Fibroblast of lung (primary cell): ENCODE results near the gene HIP1. TPM values are rescaled to one million over a fixed set of nuclear protein-coding genes. Genes with fewer than 3 reads are reported as not detected.
"Not testable (repeated sequence)": the region's sequence is repeated elsewhere in the genome, so short reads cannot be mapped to it uniquely, and the experiment has no call there.

ENCODE experiments used
- DNase-seq, 2 donors: peaks; one replicate each; pipeline versions ENCODE4 v3.0.0 to v3.0.0-alpha.2; 2010; ENCODE audit warnings: low read depth in 2 of 2
- H2AFZ ChIP-seq: 2 replicates; pipeline ENCODE4 v1.5.1; 2012; ENCODE audit warnings: low read length, control low read depth, inconsistent platforms
- H3K27ac ChIP-seq: 2 replicates; pipeline ENCODE4 v1.5.1; 2011; ENCODE audit warnings: low read length, control low read depth; ENCODE audit not compliant: insufficient read depth
- H3K27me3 ChIP-seq: 2 replicates; pipeline ENCODE4 v1.5.1; 2011; ENCODE audit warnings: mild to moderate bottlenecking, low read length; ENCODE audit not compliant: control insufficient read depth, insufficient read depth
- H3K36me3 ChIP-seq: 2 replicates; pipeline ENCODE4 v1.5.1; 2011; ENCODE audit warnings: low read length; ENCODE audit not compliant: control insufficient read depth, insufficient read depth
- H3K4me1 ChIP-seq: 2 replicates; pipeline ENCODE4 v1.5.1; 2011; ENCODE audit warnings: low read length; ENCODE audit not compliant: control insufficient read depth, insufficient read depth; ENCODE audit errors: extremely low read depth
- H3K4me2 ChIP-seq: 2 replicates; pipeline ENCODE4 v1.5.1; 2011; ENCODE audit warnings: low read length, control low read depth; ENCODE audit not compliant: insufficient read depth; ENCODE audit errors: extremely low read depth
- H3K4me3 ChIP-seq, 4 experiments: fragments of 200-600 bp in 1 of 4; sonication (generic) in 1 of 4; replicated peaks in 1 of 4; 2 replicates each; pipeline ENCODE4 v1.5.1; 2011 to 2016; ENCODE audit warnings: low read length in 4 of 4, low read depth in 3 of 4, mild to moderate bottlenecking in 3 of 4, control low read depth in 2 of 4, inconsistent platforms in 1 of 4, mixed read lengths in 1 of 4; ENCODE audit not compliant: insufficient read depth in 1 of 4; ENCODE audit errors: control extremely low read depth in 1 of 4
- H3K79me2 ChIP-seq: 2 replicates; pipeline ENCODE4 v1.5.1; 2012; ENCODE audit warnings: mild to moderate bottlenecking, low read length, inconsistent platforms; ENCODE audit not compliant: control insufficient read depth, insufficient read depth
- H3K9ac ChIP-seq: 2 replicates; pipeline ENCODE4 v1.5.1; 2011; ENCODE audit warnings: mild to moderate bottlenecking, low read length, control low read depth; ENCODE audit not compliant: insufficient read depth
- H3K9me3 ChIP-seq: 2 replicates; pipeline ENCODE4 v1.5.1; 2012; ENCODE audit warnings: low read depth, low read length; ENCODE audit not compliant: control insufficient read depth, insufficient read depth
- H4K20me1 ChIP-seq: 2 replicates; pipeline ENCODE4 v1.5.1; 2011; ENCODE audit warnings: low read length; ENCODE audit not compliant: control insufficient read depth, insufficient read depth; ENCODE audit errors: extremely low read depth
- EZH2 ChIP-seq: IDR thresholded peaks from 2 replicates; pipeline ENCODE4 v1.5.1; 2012; ENCODE audit warnings: low read length, control low read depth, mild to moderate bottlenecking; ENCODE audit errors: missing control alignments
- polyA plus RNA-seq, 2 donors: library from polyadenylated mRNA; depleted of rRNA in 1 of 2; stranded (reverse) in 1 of 2; unstranded in 1 of 2; fragments of >200 nt; gene quantifications; 2 replicates each; pipeline ENCODE4 v1.2.1, GENCODE V29; 2011 to 2012; ENCODE audit warnings: missing spikeins in 1 of 2
- total RNA-seq: library from RNA; depleted of rRNA; stranded (reverse); fragments of >200 nt; gene quantifications from 2 replicates; pipeline ENCODE4 v1.2.1, GENCODE V29; 2014
- TF ChIP-seq, protein P1 (sequence below), 2 donors: IDR thresholded peaks in 1 of 2; conservative IDR thresholded peaks in 1 of 2; 1 replicate in 1 of 2; 2 replicates in 1 of 2; pipeline ENCODE4 v1.5.1; 2011 to 2012; ENCODE audit warnings: low read length in 2 of 2, control low read depth in 1 of 2, inconsistent platforms in 1 of 2, low read depth in 1 of 2, mild to moderate bottlenecking in 1 of 2

Gene HIP1
- total and polyA plus RNA-seq, 2 donors (not counting 1 experiment from before 2014, with no cell fraction given): 27.2 to 31.3 TPM

DNA sequence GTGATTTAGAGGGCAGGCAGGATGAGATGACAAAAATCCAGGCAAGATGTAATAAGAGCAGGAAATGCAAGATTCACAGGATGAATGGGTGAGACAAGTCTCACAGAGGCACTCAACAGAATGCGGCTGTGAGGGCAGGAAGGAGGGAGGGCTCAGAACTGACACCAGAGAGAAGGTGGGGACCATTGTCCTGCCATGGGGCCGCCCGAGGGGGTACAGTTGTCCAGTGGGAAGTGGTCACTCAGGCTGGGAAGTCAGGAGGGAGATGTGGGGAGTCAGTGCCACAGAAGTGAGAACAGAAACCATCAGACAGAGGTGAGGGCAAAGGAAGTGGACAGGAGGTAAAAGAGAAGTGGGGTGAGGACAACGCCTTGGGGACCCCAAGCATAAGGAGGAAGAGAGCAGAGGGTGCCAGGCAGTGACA lies 8.9 kb downstream of the HIP1 start:
- H3K4me1 ChIP-seq: peaks cover 28% of the 10 kb centered on the region
- H2AFZ ChIP-seq: no peak overlapping the region
- no peaks in the 10 kb centered on the region for H3K9me3 ChIP-seq
- H3K36me3 ChIP-seq: peaks cover 1% of the 10 kb centered on the region
- peaks cover 4% of the 10 kb centered on the region for H3K79me2 ChIP-seq
- no peaks in the 10 kb centered on the region for H3K27me3 ChIP-seq
- no peak overlapping the region for H3K9ac ChIP-seq
- no peak overlapping the region for H3K27ac ChIP-seq
- no peaks in the 10 kb centered on the region for H4K20me1 ChIP-seq
- DNase-seq: no peak
- H3K4me2 ChIP-seq: no peak overlapping the region
- TF ChIP-seq, protein P1, sequence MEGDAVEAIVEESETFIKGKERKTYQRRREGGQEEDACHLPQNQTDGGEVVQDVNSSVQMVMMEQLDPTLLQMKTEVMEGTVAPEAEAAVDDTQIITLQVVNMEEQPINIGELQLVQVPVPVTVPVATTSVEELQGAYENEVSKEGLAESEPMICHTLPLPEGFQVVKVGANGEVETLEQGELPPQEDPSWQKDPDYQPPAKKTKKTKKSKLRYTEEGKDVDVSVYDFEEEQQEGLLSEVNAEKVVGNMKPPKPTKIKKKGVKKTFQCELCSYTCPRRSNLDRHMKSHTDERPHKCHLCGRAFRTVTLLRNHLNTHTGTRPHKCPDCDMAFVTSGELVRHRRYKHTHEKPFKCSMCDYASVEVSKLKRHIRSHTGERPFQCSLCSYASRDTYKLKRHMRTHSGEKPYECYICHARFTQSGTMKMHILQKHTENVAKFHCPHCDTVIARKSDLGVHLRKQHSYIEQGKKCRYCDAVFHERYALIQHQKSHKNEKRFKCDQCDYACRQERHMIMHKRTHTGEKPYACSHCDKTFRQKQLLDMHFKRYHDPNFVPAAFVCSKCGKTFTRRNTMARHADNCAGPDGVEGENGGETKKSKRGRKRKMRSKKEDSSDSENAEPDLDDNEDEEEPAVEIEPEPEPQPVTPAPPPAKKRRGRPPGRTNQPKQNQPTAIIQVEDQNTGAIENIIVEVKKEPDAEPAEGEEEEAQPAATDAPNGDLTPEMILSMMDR (conservative IDR thresholded peaks at IDR 0.05 in 1 of 2, IDR thresholded peaks at IDR 0.05 in 1 of 2; ENCODE audit: low read depth in 1 of 2, low read length in 2 of 2): no peak
- no peak for TF ChIP-seq EZH2
- no peak overlapping the region for H3K4me3 ChIP-seq

DNA sequence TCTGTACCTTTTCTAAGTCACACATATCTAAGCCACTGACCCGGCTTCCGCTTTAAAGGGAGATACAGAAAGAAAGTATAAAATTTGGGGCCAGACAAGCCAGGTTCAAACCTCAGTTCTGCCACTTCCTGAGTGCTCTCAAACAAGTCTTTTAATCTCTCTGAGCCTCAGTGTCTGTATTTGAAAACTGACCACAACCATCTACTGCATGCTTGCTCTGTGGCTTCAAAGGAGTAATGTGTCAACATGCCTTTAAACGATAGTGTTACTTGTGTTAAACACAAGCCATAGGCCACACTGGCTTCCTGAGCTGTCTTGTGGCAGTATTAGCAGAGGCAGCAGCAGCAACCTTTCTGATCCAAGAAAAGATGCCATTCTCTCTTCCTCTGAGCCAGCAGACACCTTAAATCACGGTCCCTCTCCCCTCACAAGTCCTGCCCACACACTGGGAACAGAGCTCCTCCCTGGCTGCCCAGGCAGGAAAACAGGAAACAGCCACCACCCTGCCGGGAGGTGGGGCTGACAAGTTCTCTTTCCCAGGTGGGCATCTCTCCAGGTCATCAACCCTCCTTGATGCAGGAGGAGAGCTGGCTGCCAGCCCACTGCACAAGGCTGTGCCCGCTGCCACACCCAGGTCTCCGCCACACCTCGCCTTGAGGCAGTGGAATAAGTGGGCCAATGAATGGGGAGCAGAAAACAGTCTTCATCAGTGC lies 10.7 kb downstream of the HIP1 start:
- H4K20me1 ChIP-seq: no peaks in the 10 kb centered on the region
- H3K36me3 ChIP-seq: peaks cover 1% of the 10 kb centered on the region
- peaks cover 18% of the 10 kb centered on the region for H3K4me1 ChIP-seq
- peak in 1 of 2 donors; percentile 88 for DNase-seq
- H3K9ac ChIP-seq: no peak overlapping the region
- no peaks in the 10 kb centered on the region for H3K79me2 ChIP-seq
- H3K27me3 ChIP-seq: no peaks in the 10 kb centered on the region
- H3K27ac ChIP-seq: peak overlapping the region; percentile 13
- no peak overlapping the region for H3K4me3 ChIP-seq
- H2AFZ ChIP-seq: peak overlapping the region; percentile 81
- TF ChIP-seq EZH2: no peak
- TF ChIP-seq, protein P1 (conservative IDR thresholded peaks at IDR 0.05 in 1 of 2, IDR thresholded peaks at IDR 0.05 in 1 of 2; ENCODE audit: low read depth in 1 of 2, low read length in 2 of 2): no peak
- no peaks in the 10 kb centered on the region for H3K9me3 ChIP-seq
- H3K4me2 ChIP-seq: peak overlapping the region; percentile 7

DNA sequence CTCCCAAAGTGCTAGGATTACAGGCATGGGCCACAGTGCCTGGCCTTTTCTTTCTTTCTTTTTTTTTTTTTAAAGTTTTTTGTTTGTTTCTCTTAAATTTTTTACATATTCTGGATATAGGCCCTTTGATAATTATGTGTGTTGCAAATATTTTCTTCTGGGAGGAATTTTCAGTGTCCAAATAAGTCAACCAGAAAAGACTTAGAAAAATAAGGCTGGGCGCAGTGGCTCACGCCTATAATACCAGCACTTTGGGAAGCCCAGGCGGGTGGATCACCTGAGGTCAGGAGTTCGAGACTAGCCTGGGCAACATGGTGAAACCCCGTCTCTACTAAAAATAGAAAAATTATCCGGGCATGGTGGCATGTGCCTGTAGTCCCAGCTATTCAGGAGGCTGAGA lies 11.4 kb downstream of the HIP1 start:
- not testable (repeated sequence) for H3K9me3 ChIP-seq, H3K27ac ChIP-seq, DNase-seq, H3K36me3 ChIP-seq, H3K27me3 ChIP-seq, H4K20me1 ChIP-seq, H3K9ac ChIP-seq, H2AFZ ChIP-seq, H3K4me2 ChIP-seq, H3K79me2 ChIP-seq, H3K4me3 ChIP-seq
- peaks cover 11% of the 10 kb centered on the region for H3K4me1 ChIP-seq
